ENCODE data around the gene ASB18. TPM values are rescaled to one million over a fixed set of nuclear protein-coding genes. Genes with fewer than 3 reads are reported as not detected.

The ASB18 gene, protein sequence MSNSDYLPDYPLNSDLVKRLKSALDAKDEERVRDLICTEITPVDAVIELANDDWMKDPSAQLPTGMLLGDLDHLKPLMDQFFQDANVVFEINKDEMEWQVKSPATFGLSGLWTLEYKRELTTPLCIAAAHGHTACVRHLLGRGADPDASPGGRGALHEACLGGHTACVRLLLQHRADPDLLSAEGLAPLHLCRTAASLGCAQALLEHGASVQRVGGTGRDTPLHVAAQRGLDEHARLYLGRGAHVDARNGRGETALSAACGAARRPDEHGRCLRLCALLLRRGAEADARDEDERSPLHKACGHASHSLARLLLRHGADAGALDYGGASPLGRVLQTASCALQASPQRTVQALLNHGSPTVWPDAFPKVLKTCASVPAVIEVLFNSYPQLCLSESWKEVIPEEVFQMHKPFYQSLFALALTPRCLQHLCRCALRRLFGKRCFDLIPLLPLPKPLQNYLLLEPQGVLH
- total RNA-seq = not detected in 2 replicates

DNA sequence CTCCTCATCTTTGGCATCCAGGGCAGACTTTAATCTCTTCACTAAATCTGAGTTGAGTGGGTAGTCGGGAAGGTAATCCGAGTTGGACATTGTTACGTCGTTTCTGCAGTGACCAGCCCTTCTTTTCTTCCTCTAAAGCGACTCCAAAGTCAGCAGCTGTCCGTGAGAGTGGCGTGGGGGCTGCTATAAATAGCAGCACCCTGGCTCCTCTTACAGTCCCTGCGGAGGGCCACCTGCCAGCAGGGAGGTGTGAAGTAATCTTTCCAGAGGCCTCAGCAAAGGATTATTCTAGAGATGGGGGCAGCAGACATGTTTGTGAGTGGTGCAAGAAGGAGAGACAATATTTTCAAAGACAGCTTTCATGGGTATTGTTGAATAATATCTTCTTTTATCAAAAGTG, at the start of gene ASB18:
Gene ASB18, minus strand, starts transcription at position 151 of the 400 bp plus-strand sequence. Its CDS starts 61 bp downstream, at position 90.

DNA sequence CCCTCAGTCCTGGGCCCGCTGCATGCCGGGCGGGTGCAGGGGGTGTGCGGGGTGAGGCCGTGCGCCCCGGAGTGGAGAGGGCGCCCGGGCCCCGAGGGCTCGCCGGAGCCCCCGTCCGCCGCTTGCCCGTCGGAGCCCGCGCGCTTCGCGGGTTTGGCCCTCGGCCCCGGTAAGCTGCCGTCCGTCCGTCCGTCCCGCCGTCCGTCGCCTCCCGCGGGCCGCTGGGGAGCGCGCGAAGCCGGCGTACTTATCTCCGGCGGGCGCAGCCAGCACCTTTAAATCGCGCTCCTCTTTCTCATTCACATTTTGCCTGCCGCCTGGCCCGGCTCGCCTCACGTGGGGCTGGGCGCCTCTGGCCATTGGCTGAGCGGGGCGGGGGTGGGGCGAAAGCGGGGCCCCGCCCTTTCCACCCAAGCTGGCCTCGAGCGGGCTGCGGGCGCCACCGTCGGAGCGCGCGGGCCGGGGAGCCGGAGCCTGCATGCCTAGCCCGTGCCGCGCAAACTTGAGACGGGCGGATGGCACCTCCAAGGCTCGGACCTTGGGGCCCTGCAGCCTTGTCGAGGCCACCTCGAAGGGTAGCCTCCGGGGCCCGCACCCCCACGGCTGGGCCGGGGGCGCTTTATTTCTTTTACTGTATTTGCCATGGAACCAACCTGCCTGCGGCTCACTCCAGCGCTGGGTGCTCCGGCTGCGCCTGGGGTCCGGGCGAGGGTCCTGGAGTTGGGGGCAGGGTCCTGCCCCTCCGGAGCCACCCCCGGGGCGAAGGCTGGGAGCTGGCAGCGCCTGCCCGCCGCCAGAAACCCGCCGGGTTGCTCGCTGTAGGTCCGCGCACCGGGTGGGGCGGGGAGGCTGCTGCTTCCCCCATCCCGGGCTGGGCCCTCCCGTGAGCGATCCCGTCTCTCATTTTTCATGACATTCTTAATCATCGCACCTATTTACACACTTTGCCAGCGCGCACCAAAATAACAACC, 95.8 kb downstream of the ASB18 start, which contains the start of gene GBX2:
Gene GBX2, minus strand, starts transcription at position 277 of the 971 bp plus-strand sequence. CDS start 415 bp downstream, outside the sequence.

Other genes starting within 250 kb of the ASB18 start
- gene GBX2, start 96.0 kb downstream of the ASB18 start, total RNA-seq = 2.9 and 3.6 TPM in 2 replicates

Measured in epithelial cell of umbilical artery (primary cell).